DLD1 (cell line): Measurements from ENCODE around the gene PXT1.
"Not testable (repeated sequence)": the region's sequence is repeated elsewhere in the genome, so short reads cannot be mapped to it uniquely, and the experiment has no call there.

Experiments used
- in situ Hi-C: cut with HindIII; loops from 2 replicates; pipeline ENCODE4 v1.10.0; 2017; ENCODE audit warnings: low sequenced_read_pairs

Gene PXT1

GRCh38 chr6:36444470-36444869 is 1.8 kb upstream of the PXT1 start:
- in situ Hi-C loops: no loop called here

- in situ Hi-C loops: no loop called here
Measured at GRCh38 chr6:36443471-36444428, 1.1 kb upstream of the PXT1 start.

DNA sequence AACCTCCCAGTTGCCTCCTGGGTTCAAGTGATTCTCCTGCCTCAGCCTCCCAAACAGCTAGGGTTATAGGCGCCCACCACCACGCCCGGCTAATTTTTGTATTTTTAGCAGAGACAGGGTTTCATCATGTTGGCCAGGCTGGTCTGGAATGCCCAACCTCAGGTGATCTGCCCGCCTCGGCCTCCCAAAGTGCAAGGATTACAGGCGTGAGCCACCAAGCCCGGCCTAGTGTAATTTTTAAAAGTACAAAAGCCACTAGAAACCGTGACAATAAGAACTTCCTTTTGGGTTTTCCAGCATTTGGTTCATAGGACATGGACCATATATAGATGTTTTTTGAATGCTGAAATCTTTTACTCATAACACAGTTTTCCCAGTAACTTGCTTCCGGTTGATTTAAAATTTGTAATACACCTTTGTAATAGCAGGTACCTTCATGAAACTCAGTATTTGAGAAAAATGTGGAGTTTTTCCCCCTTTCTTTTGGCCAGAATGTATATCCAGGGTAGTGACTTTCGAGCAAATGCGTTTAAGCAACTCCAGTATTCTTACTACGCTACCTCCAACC is 467 bp downstream of the PXT1 start:
- in situ Hi-C loops: no loop called here

DNA sequence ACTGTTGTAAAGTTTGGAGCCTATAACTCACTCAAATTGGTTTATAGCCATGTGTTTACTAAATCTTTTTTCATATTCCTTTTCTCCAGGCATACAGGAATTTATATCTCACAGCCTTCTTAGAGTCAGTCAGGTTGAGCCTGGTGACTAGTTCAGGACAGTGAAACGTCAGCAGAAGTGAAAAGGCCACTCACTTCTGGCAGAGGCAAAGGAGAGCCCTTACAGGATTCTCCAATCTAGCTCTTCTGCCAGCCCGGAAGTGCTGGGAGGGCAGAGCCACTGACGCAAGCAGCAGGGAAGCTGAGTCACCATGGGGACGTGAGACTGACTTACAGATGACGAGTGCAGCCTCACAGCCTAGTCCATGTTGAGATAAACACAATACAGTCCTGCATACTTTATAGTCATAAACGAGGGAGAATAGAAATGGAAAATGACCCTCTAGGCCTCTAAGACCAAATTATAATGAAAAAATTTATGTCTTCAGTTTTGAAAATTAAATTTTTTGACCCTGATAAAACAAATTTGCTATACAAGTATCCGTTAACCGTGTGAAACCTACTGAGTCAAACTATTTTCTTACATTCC is 1.3 kb downstream of the PXT1 start:
- in situ Hi-C loops: no loop called here

DNA sequence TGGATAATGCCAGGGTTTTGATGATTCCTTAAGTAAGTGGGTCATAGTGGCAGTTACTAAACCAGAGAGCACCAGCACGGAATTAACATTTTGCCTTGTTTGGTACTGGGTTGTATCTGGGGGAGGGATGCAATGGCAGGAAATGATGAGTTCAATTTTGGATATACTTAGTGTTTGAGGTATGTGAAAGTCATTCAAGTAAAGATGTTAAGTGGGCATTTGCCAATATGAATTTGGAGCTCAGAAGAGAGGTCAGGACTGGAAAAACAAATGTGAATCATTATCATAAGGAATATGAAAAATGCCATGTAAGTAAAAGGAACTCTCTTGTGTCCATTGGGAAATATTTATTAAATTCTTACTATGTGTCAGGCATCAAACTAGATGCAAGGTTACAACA is 6.2 kb downstream of the PXT1 start:
- in situ Hi-C loops: no loop called here

- in situ Hi-C loops: no loop called here
Measured at GRCh38 chr6:36432151-36432671, 10.4 kb downstream of the PXT1 start.

DNA sequence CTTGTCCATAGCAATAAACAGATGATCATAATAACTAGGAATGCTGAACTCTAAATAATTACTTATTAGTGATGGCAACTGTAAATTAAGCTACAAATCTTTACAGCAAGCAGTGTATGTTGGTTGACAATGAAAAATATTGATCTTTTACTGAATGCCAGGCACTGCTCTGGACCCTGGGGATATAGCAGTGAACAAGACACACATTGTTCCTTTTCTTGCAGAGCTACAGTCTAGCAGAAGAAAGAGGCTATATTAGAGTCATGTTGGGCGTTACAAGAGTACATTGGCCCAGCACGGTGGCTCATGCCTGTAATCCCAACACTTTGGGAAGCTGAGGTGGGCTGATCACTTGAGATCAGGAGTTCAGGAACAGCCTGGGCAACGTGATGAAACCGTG is 11.5 kb downstream of the PXT1 start:
- in situ Hi-C loops: no loop called here

GRCh38 chr6:36430351-36430750 is 12.3 kb downstream of the PXT1 start:
- in situ Hi-C loops: no loop called here

- in situ Hi-C loops: no loop called here
Measured at GRCh38 chr6:36428911-36429310, 13.7 kb downstream of the PXT1 start.

DNA sequence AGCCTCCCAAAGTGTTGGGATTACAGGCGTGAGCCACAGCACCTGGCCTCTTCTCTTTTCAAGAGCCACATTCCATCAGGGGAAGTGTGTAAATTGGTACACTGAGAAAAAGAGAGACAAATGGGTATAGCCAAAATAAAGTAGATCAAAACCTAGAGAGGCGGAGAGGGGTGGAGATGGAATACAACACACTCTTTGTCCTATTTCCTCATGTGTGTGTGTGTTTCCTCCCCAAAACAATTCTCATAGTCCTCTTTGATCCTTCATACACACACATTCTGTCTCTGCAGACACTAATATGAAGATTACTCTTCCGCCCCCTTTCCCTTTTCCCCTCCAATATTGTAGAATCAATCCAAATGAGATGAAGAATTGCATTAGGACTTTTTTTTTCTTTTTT is 16.0 kb downstream of the PXT1 start:
- in situ Hi-C loops: no loop called here

GRCh38 chr6:36423101-36423824 is 19.4 kb downstream of the PXT1 start:
- in situ Hi-C loops: no loop called here

DNA sequence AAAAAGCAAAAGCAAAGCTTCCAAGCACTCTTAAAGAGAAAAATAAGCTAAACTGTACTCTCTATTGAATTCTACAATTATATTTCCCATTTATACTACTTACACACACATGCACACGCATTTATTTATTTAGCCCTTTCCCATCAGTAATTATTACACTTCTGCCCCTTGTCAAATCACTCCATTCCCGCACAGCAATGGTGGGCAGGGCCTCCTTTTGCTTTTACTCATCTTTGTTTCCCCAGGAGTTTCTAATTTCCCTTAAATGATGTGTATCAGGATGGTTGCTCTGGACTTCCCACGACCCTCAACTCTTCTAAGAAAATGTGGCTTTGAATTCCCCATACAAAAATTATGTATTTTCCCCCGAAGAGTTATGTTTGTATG is 19.9 kb downstream of the PXT1 start:
- in situ Hi-C loops: no loop called here

GRCh38 chr6:36419310-36419709 is 23.3 kb downstream of the PXT1 start:
- in situ Hi-C loops: no loop called here

DNA sequence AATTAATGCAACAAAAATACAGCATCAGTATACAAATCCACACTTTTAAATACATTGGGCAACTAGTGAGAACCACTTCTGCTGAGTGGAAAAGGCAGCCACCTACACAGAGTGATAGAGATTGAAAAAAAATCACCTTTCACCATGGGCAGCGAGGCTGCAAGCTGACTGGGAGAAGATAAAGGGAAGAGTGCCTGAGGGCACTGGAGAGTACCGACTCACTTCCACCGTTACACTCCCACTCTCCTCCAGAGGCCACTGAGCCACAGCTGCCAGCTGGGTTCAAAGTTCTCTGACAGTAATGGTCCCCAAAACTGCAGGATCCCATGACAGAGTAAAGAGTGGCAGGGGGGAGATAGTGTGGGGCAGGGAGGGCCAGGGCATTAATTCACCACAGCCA is 24.1 kb downstream of the PXT1 start:
- in situ Hi-C loops: no loop called here

DNA sequence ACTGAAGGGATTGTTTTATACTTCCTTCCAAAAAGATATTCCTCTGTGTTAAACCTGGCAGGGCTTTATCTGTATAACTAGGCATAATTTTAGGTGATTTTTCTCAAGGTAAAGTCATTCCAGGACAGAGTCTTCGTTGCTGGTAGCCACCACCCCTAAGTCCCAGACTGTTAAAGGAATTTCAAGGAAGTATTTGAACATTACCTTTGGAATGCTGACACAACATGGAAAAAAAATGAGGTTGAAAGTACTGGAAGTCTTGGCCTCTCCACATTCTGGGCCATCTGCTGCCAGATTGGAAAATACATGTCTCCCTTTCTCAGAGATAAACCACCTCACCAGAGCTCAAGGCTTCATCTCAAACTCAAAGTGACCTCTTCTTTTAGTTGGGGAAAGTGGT is 28.2 kb downstream of the PXT1 start:
- in situ Hi-C loops: no loop called here

GRCh38 chr6:36413489-36414480 is 28.9 kb downstream of the PXT1 start:
- in situ Hi-C loops: no loop called here

GRCh38 chr6:36409718-36410117 is 32.9 kb downstream of the PXT1 start:
- in situ Hi-C loops: not testable (repeated sequence)

- in situ Hi-C loops: no loop called here
Measured at GRCh38 chr6:36404164-36404563, 38.5 kb downstream of the PXT1 start.

DNA sequence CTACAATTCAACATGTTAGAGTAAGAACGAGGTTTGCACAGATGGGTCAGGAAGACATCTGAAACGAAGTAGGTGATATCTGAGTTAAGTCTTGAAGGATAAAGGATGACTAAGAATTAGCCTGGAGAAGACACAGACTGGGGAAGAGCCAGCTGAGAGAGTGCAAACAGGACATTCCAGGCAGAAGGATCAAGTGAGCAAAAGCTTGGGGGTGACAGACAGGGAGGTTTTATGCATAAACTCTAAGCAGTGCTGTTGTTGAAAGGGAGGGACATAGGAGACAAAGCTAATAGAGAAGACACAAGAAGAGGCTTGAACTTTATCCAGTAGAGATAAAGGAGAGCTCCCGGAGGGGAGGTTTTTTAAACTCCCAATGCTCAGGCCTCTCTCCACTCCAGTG is 40.2 kb downstream of the PXT1 start:
- in situ Hi-C loops: no loop called here

- in situ Hi-C loops: loop anchor here (25.0 kb wide), 1 partner anchor 113 kb away; no protein-coding TSS in a partner anchor
Measured at GRCh38 chr6:36399970-36400369, 42.7 kb downstream of the PXT1 start.
